ENCODE measurements around the gene CTNNA3.

CTNNA3 gene

DNA sequence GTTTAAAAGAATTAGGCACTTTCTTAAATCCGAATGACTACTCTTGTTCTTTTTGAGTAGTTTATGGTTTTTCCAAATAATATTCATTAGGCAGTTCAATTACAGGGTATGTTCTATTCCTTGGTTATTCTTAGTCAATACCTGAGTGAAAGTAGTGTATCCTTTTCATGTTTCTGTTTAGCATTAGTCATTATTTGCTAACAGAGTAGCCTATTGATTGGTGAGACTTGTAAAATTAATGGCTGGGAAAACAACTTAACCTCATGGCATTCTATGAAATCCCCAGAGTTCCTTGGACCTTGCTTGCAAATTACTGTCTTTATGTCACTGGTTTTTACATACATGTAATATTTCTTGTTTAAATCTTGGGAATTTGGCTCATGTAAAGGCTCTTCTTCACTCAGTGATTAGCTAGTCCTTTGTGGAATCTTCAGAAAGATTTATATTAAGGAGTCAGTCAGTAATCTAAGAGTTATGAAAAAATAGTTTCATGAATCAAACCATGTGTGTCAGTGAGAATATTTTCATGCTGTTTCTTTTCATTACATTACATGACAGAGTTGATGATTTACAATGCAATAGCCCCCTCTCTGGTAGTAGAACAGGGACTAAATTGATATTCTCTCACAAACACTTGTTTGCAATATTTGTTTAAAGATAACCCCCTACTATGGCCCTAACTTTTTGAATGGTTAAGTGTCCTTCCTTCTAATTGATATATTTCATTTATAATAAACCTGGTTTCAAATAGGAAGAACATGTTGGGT, 851.6 kb downstream of the CTNNA3 start:
- no peak for FAIRE-seq
- no peak for DNase-seq (ENCODE audit: extremely low spot score, insufficient read length, low read depth)

DNA sequence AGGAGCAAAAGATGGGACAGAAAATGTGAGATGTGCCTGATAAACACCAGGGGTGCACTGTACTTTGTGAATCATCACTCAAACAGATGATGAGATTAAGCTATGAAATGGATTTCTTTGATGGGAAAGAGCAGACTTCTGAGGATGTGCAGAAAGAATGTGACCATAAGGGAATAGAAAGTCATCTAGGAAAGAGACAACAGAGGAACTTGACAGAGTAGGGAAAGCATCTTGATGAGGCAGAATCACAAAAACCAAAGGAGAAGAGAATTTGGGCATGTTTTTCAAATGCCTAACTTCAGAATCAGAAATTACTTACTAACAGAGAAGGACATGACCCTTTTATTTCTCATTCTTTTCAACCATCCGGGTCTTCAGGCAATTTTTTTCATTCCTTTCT, 852.6 kb downstream of the CTNNA3 start:
- FAIRE-seq (no peak), DNase-seq (ENCODE audit: extremely low spot score, insufficient read length, low read depth) (no peak)

DNA sequence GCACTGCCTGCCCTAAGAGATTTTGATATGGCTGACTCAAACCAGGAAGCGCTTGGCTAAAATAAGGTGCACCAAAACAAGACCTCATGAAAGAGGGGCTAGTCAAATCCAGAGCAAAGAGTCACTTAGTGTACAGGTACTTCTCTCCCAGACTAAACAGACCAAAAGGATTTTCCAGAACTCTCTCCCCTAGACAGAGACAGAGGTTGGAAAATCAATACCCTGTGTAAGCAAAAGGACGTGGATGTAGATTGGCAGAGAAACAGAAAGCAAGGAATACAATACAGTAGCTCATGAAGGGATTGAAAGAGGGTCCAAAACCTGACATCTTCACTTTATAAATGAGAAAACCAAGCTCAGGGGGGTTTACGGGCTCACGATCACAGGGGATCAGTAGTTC, 853.1 kb downstream of the CTNNA3 start:
- no peak for DNase-seq (ENCODE audit: extremely low spot score, insufficient read length, low read depth)
- FAIRE-seq = no peak

GRCh38 chr10:66842371-66842770, 853.6 kb downstream of the CTNNA3 start:
- DNase-seq (ENCODE audit: extremely low spot score, insufficient read length, low read depth) (no peak), FAIRE-seq (no peak)

DNA sequence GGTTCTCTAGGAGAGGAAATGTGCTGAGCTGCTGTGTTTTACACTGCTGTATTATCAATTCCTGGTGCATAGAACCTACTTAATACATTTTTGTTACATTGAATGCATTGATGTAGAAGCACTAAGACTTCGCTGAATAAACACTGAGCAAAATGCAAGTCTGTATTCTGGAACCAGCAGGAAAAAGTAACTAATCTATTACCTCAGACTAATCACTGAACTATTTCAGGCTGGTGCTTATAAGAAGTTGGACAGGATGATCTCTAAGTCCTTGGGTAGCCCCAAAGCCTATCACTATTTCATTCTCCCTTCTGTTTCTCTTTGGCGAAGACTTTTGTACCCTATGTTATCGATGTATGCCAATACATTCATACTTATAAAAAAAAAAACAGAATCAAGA, 857.3 kb downstream of the CTNNA3 start:
- FAIRE-seq (no peak), DNase-seq (ENCODE audit: extremely low spot score, insufficient read length, low read depth) (no peak)

GRCh38 chr10:66837990-66838389, 858.0 kb downstream of the CTNNA3 start:
- DNase-seq (ENCODE audit: extremely low spot score, insufficient read length, low read depth) (no peak), FAIRE-seq (no peak)

GRCh38 chr10:66837335-66837734, 858.7 kb downstream of the CTNNA3 start:
- no peak for DNase-seq (ENCODE audit: extremely low spot score, insufficient read length, low read depth)
- FAIRE-seq = no peak

DNA sequence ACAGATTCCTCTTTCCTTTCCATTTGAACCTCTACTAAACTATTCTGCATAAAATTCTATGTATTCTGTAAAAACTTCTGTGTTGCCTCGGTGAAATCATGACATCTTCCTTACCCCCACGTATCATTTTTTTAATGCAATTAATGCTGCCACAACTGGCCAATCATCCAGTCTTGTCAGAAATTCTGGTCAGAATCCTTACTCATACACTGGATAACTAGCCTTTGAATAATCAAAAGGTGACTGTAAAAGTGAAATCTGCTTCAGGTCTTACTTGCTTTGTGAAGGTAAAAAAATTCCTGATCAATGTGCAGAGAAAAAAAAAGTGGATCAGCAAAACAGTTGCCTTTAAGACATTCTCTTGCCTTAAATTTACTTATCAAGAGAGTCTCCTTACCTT, 859.2 kb downstream of the CTNNA3 start:
- DNase-seq (ENCODE audit: extremely low spot score, insufficient read length, low read depth) = no peak
- no peak for FAIRE-seq

- DNase-seq (ENCODE audit: extremely low spot score, insufficient read length, low read depth) (no peak), FAIRE-seq (no peak)
These were observed 859.9 kb downstream of the CTNNA3 start for GRCh38 chr10:66836057-66836456.

DNA sequence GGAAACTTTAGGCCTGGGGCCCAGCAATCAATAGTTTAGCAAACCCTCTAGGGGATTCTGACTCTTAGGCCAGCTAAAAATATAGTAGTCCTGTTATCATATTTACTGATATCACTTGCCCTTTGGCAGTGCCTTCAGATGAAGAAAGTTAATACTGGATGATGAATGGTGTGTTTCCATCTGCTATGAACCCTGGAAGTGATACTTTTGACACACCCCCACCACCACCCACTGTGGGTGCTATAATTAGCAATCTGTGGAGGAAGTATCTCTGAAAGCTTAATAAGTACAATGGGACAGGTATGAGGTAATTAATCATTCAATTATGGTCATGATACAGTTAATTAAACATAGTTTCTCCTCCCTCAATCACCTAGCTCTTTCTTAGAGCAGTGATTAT, 860.6 kb downstream of the CTNNA3 start:
- DNase-seq (ENCODE audit: extremely low spot score, insufficient read length, low read depth) = no peak
- no peak for FAIRE-seq

GRCh38 chr10:66834802-66835201, 861.2 kb downstream of the CTNNA3 start:
- FAIRE-seq (no peak), DNase-seq (ENCODE audit: extremely low spot score, insufficient read length, low read depth) (no peak)

- FAIRE-seq = no peak
These were observed 862.1 kb downstream of the CTNNA3 start for GRCh38 chr10:66833861-66834260.

DNA sequence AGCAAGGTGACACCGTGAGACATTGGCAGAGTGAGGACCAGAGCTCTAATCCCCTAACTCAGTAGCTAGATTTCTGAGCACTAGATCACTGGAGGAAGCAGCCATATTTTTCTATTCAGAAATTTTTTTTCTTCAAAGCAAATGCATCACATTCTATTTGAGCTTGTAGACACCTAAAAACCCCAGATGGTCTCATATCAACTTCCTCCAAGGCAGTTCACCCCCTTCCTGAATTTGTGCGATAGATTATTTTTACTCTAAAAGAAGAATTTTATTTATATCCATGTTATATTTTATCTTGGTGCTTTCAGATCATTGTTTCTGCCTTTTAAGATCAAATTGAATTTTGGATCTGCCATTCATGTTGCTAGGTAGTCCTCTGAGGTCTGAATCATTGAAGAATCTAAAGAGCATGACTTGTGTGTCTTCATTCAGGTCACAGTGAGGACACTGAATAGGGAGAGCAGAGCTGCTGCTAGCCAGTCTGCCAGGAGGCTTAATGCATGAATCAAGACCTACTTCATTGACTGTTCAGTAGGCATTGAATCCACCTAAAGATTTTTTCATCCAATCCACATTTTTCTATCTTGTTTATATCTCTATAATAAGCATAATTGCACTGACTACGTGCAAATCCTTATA, 863.1 kb downstream of the CTNNA3 start:
- DNase-seq (ENCODE audit: extremely low spot score, insufficient read length, low read depth) (no peak), FAIRE-seq (no peak)

More at GRCh38 chr10:66833861-66834260, 862.1 kb downstream of the CTNNA3 start:
- no peak for DNase-seq (ENCODE audit: extremely low spot score, insufficient read length, low read depth)

GRCh38 chr10:66828957-66829356, 867.0 kb downstream of the CTNNA3 start:
- no peak for DNase-seq (ENCODE audit: extremely low spot score, insufficient read length, low read depth)
- no peak for FAIRE-seq

GRCh38 chr10:66827353-66827752, 868.6 kb downstream of the CTNNA3 start:
- FAIRE-seq = no peak
- no peak for DNase-seq (ENCODE audit: extremely low spot score, insufficient read length, low read depth)

GRCh38 chr10:66823301-66823700, 872.7 kb downstream of the CTNNA3 start:
- DNase-seq (ENCODE audit: extremely low spot score, insufficient read length, low read depth) (no peak), FAIRE-seq (no peak)

DNA sequence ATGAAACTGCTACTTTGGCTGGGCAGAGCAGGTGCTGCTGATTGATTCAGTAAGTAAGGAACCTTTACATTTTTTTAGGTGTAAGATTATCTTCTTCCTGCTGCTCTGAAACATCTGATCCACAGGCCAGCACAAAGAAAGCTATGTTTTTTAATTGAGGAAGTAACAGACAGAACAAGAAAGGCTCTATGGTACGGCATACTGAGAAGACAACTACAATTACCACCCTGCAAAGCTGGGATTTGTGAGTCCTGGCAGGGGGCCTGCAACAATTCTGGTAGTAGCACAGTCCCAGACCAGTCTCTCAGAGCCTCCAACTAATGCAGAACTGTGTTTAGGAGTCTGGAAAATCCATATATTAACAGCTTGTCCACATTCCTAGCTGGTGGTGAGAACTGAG, 873.2 kb downstream of the CTNNA3 start:
- no peak for DNase-seq (ENCODE audit: extremely low spot score, insufficient read length, low read depth)
- FAIRE-seq = no peak

DNA sequence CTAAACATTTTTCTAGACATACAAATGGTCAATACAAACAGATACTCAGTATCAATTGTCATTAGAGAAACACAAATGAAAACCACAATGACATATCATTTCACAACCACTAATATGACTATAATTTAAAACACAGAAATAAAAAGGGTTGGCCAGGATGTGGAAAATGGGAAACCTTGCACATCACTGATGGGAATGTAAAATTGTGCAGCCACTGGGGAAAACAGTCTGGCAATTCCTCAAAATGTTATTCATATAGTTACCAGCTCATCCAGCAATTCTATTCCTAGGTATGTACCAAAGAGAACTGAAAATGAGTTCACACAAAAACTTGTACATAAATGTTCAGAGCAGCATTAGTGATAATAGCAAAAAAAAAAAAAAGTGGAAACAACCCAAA, 876.3 kb downstream of the CTNNA3 start:
- DNase-seq (ENCODE audit: extremely low spot score, insufficient read length, low read depth) = no peak
- FAIRE-seq = no peak

DNA sequence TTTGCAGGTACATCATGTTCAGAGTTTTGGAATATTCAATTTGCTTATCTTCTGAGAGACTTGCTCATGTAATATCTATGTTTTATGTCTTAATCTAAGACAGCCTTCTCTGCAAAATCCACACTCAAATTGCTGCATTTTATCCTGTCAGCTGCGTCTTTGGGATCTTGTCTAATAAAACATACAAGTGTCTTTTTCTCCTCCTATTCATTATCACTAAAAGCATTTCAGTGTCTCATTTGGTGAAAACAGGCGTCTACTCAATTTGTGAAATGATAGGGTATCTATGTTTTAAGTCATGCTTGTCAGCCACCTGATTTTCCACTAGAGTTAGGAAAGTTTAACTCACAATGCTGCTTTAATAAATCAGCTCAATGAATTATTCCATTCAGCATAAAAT, 882.9 kb downstream of the CTNNA3 start:
- no peak for DNase-seq (ENCODE audit: extremely low spot score, insufficient read length, low read depth)
- FAIRE-seq = no peak

GRCh38 chr10:66811211-66811610, 884.8 kb downstream of the CTNNA3 start:
- DNase-seq (ENCODE audit: extremely low spot score, insufficient read length, low read depth) (no peak), FAIRE-seq (no peak)

DNA sequence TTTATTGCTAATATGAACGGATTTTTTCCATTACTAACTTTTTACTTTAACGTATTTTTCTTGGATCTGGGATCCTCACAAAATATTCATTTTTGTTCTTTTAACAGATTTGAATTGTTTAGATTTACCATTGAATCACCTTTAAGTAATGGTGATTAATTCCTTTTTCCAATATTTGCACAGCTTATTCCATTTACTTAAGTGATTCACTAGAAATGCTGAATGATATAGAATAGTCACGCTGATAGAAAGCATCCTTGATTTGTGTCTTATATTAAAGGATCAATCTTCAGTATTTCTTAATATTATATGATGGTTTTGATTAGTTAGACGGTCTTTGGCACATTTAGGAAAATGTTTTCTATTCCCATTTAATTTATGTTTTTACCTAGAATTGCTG, 886.6 kb downstream of the CTNNA3 start:
- FAIRE-seq (no peak), DNase-seq (ENCODE audit: extremely low spot score, insufficient read length, low read depth) (no peak)

DNA sequence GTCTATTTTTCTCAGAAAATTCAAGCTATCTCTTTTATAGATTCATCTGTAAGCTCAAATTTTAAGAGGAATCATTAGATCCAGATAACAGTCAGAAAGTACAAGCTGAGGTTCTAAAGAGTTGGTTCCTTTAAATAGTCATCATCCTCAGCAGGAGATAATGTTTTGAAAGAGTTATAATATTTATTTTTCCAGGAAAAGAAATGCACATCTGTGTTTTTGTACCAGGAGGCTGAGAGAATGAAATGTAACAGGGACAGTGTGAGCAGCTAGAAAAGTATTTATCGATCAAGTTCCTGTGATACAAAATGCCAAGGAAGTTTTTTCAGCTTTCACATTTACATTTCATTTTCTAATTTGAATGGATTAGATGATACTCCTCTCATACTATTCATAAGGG, 890.4 kb downstream of the CTNNA3 start:
- FAIRE-seq (no peak), DNase-seq (ENCODE audit: extremely low spot score, insufficient read length, low read depth) (no peak)
